ENCODE data around the gene SPRED2. TPM values are rescaled to one million over a fixed set of nuclear protein-coding genes. Genes with fewer than 3 reads are reported as not detected.

Gene SPRED2
- total and polyA plus RNA-seq, 2 of the 8 experiments (the other 6 are each of a cell fraction or from before 2014, with no cell fraction given): 15.3 to 22.5 TPM

- no peak for TF ChIP-seq CTCF (IDR thresholded peaks at IDR 0.05; ENCODE audit: control extremely low read depth in 1 of 3, insufficient read depth in 1 of 3, low read depth in 1 of 3, low read length in 3 of 3)
- TF ChIP-seq JUND (IDR thresholded peaks at IDR 0.05; ENCODE audit: low read length): no peak
- no peak for TF ChIP-seq TCF12 (IDR thresholded peaks at IDR 0.05; ENCODE audit: low read depth, low read length)
- TF ChIP-seq FOSL1 (IDR thresholded peaks at IDR 0.05; ENCODE audit: insufficient read depth, low read depth, low read length): no peak
- no peak for TF ChIP-seq RNF2 (IDR thresholded peaks at IDR 0.05; ENCODE audit: borderline replicate concordance, low read depth, low read length, missing control alignments, poor library complexity, severe bottlenecking)
These were observed 102.9 kb downstream of the SPRED2 start (continued) for GRCh38 chr2:65329525-65329924.

Data from H1 (cell line).